MM.1S (cell line): Measurements from ENCODE around the gene KLK14.

ENCODE experiments used
- EZH2 ChIP-seq: fragments of 300-600 bp; sonication (generic); optimal IDR thresholded peaks from 2 replicates; pipeline ENCODE3; 2017; ENCODE audit warnings: low read depth, mild to moderate bottlenecking, antibody characterized with exemption, low read length, mixed read lengths
- TF ChIP-seq, protein P1 (sequence below): fragments of 300-600 bp; sonication (generic); IDR thresholded peaks from 2 replicates; pipeline ENCODE4 v1.5.1; 2016; ENCODE audit warnings: antibody characterized with exemption, low read length, mixed read lengths

DNA sequence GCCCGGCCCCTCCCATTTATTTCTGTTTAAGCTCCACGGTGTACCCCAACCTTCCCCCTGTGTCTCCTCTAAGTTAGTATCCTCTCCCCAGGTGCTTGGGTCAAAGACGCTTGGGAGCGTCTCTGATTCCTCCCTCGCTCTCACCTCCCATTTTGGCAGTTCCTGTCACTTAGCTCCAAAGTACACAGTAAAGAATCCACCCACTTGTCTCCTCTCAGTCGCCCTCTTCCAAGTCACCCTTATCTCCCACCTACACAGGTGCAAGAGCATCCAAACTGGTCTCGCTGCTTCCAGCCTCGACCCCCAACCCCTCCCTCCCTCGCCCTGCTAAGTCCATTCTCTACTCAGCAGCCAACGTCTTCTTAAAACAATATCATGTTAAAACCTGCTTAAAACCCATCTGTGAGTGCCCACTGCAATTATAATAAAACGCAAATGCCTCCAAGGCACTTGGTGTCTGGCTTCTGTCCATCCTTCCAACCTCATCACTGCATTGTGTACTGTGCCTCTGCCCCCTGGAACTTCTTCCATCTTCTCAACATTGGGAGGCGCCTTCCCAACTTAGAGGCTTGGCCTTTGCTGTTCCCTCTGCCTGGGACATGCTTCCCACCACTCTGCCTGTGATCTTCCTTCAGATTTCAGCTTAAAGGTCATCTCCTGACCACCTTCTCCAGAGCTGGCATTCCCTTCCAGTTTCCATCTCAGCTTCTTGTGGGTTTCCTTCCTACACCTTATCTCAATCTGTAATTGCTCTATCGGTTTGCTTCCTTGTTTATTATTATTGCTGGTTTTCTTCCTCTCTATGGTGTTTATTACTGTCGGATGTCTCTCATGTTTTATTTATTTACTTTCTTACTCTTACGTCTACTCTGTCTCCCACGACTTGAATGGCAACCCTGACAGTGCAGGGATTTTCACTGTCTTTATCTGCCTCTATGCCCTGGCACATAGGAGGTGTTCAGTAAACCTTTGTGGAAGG is 9.5 kb upstream of the KLK14 start:
- TF ChIP-seq, protein P1, sequence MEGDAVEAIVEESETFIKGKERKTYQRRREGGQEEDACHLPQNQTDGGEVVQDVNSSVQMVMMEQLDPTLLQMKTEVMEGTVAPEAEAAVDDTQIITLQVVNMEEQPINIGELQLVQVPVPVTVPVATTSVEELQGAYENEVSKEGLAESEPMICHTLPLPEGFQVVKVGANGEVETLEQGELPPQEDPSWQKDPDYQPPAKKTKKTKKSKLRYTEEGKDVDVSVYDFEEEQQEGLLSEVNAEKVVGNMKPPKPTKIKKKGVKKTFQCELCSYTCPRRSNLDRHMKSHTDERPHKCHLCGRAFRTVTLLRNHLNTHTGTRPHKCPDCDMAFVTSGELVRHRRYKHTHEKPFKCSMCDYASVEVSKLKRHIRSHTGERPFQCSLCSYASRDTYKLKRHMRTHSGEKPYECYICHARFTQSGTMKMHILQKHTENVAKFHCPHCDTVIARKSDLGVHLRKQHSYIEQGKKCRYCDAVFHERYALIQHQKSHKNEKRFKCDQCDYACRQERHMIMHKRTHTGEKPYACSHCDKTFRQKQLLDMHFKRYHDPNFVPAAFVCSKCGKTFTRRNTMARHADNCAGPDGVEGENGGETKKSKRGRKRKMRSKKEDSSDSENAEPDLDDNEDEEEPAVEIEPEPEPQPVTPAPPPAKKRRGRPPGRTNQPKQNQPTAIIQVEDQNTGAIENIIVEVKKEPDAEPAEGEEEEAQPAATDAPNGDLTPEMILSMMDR, result no peak
- no peak for TF ChIP-seq EZH2
